HG02588 (cell line): ENCODE measurements around the gene SH3TC1.

ENCODE experiments used
- ATAC-seq: cut with Tn5 transposase; IDR thresholded peaks from one replicate; pipeline ENCODE4 v1.9.1; 2021; ENCODE audit warnings: mild to moderate bottlenecking, moderate library complexity; ENCODE audit not compliant: unreplicated experiment

Gene SH3TC1

DNA sequence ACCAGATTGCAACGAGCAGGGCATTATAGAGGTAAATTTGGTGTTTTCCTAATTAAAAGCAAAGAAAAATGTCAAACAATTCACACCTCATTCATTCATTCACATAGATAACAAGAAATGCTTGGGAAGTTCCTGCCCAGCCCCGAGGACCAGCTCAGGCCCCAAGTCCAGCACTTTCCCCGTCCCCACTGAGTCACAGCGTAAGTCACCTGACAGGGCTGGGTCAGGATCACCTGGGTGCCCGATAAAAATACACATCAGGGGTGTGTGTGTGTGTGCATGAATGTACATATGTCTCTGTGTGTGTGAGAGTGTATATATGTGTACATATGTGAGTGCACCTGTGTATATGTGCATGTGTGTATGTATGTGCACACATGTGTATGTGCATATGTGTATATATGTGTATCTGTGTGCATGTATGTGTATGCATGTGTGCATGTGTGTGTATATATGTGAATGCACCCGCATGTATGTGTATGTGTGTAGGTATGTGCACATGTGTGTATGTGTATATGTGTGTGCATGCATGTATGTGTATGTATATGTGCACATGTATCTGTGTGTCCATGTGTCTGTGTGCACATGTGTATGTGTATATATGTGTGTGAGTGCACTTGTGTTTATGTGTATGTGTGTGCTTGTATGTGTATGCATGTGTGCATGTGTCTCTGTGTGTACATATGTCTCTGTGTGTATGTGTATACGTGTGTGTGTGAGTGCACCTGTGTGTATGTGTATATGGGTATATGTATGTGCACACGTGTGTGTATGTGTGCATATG lies 18.6 kb upstream of the SH3TC1 start:
- ATAC-seq = no peak

DNA sequence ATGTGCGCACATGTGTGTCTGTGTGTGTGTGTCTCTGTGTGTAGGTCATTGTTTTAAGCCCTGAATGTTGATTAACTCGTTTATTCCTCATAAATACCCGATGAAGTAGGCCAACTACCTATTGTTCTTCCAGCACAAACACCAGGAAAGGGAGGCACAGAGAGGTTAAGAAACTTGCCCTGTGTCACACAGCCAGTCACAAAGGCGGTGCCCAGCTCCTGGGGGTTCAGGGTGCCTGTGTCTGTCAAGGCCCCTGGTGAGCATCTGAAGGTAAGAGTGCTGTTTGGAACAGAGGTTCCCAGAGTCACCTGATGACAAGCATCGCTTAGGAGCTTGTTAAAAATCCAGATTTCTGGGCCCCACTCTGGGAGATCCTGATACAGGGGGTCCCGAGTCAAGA lies 18.0 kb upstream of the SH3TC1 start:
- no peak for ATAC-seq

DNA sequence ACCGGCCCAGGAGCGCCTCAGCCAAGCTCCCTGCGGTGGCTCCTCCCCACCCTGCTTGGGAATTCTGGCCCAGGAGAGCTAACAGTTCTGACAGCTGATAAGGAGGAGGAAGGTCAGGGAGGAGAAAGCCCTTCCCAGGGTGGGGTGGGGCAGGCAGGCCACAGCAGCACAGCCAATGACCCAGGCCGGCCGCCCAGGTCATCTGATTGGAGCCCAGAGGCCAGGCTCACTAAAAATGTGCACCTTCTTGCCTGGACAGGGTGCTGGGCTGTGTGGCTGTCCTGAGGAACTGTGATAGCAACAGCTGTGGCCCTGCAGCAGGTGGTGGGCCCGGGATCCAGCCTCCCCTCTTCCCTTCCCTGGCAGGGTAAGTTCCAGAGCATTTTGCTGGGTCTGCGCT lies 17.2 kb upstream of the SH3TC1 start:
- no peak for ATAC-seq

DNA sequence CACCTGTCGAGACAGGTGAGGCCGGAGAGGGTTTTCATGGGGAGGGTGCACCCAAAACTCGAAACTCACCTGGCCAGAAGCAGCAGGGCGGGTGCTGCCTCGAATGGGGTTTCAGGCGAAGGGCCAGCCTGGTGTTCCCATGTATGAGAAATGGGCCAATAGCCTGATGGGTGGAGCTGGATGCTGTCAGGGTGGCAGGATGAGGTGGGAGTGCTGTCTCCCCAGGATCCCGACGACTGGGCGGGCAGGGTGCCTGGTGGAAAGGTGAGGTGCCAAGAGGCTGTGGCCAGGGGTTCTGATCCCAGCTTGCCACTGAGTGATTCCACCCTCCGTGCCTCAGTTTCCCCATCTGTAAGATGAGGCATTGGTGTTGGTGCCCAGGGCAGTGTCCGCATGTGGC lies 16.8 kb upstream of the SH3TC1 start:
- ATAC-seq = no peak

DNA sequence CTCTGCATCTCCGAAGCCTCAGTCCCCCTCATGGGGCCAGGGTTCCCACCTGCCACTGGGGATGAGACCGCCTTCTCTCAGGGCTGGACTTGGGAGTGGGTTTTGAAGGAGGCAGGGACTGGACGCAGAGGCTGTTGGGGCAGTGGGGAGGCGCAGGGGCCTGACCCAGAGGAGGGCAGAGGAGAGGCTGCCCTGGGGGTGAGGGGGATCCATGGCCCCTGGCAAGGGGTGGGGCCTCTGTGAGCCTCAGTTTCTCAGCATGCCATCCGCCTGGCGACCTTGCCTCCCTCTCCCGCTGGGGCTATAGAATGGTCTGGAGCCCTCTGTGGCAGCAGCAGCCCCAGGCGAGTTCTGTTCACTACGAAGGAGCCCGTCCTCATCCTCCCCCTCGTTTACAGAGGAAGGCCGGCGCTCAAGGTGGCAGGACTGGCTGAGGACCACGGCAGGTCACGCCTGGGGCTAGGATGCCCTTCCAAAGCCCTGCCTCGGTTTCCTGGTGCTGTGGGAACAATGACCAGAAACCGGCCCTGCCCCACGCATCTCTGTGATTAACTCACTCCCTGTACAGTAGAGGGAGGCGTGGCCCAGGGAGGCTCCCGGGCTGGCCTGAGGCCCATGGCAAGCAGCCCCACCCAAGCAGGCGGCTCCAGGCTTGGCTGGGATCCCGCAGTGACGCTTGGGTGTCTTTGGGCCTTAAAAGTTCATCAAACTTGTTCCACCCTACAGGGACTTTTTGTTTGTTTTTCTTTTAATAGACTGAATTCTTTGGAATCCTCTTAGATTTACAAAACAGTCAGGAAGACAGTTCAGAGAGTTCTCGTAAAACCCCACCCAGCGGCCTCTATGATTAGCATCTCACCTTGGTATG lies 16.0 kb upstream of the SH3TC1 start:
- ATAC-seq = no peak

DNA sequence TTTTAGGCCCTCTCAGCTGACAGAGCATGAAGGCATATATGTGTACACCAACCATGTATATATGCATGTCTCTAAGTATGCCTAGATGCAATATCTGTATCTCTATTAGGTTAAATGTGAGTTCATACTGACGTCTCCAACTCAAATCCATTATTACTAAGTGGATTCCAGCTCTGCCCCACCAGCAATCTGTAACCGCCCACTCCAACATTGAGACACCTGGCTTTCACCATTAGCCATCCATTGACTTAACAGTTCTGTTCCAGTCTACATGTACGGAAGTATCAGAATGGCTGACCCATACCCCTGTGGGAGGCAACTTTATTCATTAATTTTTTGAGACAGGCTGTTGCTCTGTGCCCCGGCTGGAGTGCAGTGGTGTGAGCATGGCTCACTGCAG lies 15.0 kb upstream of the SH3TC1 start:
- no peak for ATAC-seq

DNA sequence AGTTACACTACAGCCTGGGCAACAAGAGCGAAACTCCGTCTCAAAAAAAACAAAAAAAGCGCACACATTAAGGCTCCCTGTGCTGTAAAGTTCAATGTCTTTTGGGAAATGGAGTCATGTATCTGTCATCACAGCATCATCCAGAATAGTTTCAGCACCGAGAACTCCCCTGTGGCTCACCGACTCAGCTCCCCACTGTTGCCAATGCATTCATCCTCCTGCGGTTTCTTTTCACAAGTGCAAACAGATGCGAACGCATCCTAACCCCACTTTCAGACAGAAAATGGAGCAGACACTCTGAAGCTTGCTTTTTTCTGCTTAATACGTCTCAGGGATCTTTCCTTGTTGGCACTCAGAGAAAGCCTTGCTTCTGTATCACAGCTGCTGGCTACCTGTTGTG lies 13.8 kb upstream of the SH3TC1 start:
- no peak for ATAC-seq

DNA sequence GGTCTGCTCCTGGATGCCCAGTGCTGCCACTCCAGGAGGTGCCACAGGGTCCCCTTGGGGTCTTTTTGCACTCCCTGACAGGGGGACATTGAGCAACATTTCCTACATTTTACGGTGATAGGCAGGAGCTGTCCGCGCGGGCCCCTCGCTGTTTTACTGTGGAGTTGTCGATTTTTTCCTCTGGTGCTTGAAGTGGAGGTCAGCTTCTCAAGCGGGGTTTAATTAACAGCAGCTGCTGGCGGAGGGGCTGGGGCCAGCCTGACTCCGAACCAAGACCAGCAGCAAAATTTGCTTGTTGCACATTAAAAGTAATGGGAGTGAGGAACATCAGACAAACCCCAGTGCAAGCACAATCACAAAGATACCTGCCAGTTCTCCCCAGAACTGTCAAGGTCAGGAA lies 13.2 kb upstream of the SH3TC1 start:
- ATAC-seq = no peak

DNA sequence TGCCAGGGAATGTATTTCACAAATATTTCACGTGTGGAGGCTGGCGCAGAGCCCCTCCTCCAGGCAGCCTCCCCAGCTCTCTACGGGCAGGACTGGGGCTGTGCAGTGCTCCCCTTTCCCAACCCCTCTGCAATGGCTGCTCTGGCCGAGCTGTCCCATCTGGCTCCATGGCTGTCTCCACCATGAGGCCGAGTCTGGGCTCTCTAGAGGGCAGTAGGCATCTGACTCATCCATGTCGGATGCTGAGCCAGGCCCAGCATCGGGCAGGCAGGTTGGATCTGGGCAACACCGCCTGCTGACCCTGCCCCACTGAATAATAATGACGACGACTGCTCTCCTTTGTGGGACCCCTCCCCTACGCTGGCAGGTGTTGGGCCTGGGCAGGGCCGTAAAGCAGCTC lies 11.0 kb upstream of the SH3TC1 start:
- no peak for ATAC-seq

DNA sequence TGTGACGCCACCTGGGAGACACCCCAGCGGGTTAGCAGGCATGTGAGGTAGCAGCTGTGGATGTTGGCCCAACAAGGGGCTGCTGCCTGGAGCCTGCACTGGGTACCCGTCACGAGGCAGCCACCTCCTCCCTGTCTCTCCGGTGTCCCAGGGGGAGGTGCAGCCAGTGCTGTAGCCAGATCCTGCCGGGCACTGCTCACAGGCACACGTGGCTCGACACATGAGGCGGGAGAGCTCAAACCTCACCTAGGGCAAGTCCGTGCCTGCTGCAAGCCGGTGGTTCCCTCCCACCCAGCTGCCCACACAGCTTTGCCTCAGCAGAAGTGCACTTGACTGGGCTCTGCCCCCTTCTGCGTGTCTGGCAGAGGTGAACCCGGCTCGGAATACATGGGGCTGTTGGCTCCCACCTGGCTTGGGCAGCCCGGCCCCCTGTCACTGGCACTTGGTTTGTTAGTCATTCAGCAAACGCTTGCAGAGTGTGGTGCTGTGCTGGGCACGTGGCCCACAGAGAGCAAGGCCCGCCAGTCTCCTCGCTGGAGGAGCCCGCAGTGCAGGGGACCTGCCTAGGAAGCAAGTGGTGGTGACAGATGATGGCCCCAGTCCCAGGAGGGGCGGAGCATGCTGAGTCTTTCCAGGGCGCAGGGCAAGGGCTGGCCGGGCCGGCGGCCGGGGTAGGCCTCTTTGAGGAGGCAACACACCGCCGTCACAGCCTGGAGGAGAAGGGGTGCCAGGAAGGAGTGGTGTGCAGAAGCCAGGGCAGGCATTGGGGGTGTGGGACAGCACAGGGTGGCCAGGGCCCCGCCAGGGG lies 10.1 kb upstream of the SH3TC1 start:
- no peak for ATAC-seq

DNA sequence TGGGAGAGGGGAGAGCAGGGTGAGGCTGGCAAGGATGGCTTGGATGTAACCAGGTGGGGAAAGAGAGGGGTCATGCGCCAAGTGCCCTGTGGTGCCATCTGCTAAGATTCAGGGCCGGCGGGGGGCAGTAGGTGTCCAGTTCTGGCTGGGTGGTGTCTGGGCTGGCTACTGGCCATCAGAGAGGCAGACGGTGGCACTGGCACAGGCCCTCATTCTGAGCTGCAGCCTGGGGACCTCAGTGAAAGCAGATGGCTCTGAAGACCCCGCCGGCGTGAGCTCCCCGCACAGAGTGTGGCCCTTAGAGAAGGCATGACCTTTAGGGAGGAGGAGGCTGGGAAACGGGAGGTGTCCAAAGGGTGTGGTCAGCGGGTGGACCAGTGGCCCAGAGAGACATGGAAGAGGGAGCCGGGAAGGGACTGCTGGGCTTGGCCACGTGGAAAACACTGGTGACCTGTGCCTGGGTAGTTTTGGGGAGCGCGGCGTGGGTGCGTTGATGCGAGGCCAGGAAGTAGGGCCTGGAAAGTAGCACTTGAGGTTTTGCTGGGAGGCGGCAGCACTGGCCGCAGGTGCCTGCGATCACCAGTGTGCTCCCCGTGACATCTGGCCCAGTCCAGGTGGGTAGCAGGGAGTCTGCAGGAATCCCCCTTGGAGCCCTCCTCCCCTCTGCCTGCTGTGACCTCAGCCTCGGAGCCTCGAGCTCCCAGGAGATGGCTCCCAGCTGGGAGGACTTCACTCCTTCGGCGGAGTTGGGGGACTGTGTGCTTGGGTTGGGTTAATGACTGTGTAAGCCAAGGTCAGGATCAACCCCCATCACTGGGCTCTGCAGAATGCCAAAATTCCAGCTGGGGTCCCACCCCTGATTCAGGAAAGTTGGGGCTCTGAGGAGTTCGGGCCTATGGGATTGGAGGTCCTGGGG lies 9.3 kb upstream of the SH3TC1 start:
- no peak for ATAC-seq

DNA sequence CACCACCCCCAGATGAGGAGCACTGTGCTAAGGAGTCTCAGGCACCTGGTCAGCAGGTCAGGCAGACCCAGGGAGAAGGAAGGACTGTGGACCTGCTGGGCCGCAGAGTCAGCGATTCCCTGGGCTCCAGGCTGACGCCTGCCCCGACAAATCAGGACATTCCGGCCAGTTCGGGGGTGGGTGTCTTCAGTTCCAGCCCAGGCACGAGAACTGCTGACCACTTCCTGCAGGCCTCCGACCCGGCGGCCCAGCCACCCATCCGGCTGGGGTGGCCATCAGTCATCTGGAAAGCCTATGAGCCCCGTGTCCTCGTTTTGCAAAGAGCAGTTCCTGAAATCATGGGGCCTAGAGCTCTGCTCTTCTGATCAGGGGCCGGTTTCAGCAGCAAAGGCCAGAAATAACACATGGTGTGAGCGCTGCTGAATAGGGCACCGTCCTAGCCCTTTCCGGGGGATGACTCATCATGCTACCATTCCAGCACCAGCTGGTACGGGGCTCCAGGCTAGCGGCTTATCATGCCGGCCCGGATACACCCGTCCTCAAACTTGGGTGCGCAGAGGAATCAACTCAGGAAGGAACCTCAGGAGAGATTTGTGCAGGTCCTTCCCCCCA lies 7.8 kb upstream of the SH3TC1 start:
- no peak for ATAC-seq

DNA sequence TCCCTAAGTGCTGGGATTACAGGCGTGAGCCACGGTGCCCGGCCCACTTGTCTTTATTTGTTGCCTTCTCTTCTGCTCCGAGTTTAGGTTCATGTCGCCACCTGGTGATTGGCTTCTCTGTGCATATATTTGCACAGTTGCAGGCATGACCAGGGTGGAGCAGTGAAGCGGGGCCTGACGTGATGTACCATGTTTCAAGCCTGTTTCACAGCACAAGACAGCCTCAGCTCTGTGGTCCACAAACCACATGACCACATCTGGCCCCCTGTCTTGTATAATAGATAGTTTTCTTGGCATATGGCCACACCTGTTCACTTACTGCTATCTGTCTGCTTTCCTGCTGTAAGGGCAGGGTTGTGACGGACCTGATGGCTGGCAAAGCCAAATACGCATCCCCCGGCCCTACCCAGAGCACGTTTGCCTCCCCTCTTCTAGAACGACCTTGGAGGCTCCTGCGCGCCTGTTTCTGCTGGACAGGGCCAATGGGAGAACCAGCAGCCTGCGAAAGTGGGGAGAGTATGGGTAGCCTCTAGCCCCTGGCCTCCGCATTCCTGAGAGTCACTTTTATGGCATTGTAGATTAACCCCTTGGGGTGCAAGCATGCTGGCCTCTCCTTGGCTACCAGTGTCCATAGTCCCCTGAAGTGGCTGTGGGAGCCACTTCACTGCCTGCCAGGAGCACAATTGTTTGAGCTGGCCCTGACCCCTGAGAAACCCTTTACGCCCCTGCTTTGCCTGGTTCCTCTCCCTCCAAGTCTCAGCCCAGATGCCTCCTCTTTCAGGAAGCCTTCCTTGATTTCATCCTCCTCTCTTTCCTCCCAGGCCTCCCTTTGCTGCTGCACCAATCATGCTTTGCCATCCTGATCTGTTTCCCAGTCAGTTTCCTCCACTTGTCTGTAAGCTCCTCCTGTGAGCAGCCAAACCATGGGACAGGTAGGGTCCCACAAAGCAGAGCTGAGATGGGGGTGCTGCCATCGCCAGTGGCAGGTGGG lies 6.0 kb upstream of the SH3TC1 start:
- peak; percentile 74 for ATAC-seq

DNA sequence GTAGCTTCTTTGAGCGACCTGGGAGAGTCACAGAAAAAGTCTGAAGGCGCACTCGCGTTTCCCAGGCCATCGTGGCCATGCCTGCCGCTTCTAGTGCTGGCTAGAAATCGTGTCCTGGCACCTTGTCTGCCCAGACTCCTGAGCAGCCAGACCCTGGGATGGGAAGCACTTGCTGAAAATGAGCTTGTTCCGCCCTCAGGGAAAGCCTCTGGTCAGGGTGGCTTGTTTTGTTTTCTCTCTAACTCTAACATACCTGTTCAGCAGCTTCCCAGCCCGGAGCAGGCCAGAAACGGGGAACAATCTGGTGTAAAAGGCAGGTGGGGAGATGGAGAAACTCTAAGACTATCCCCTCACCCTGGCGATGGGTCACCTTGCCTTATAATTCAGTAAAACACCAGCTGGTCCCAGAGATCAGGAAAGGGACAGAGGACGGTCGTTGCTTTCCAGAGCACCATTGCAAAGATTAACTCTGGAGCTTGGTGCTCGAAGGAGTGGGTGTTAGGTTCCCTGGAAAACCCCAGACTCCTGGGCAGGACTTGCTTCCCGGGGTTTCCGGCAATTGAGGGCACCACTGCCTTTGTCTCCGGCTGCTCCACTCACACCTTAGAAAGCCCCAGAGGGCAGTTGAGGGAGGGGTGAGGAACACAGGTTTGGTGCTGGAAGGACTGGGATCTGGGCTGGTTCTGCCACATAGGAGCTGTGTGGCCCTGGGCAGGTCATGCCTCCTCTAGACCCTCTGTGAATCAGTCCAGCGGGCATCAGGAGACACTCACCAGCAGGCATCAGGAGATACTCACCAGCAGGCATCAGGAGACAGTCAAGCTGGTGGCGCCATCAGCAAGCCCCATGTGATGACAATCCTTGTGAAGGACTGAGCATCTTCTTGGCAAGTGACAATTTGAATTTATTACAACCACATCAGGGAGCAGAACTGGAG lies 4.5 kb upstream of the SH3TC1 start:
- no peak for ATAC-seq

DNA sequence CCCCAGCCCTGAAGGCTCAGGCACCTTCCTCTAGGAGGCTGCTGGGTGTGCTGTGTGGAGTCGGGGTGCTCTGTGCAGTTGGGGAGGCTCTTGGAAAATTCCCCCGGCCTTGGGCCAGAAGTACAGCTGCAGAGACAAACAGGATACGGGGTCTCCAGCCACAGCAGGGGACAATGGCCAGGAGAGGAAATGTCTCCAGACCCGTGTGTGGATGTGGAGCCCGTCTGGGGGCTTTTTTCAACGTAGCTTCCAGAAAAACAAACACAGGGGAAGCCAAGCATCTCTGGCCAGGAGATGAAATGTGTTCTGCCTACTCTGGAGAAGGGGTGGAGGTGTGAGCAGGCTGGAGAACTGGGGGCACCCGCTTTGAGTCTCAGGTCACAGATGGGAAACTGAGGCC lies 3.7 kb upstream of the SH3TC1 start:
- ATAC-seq = no peak

DNA sequence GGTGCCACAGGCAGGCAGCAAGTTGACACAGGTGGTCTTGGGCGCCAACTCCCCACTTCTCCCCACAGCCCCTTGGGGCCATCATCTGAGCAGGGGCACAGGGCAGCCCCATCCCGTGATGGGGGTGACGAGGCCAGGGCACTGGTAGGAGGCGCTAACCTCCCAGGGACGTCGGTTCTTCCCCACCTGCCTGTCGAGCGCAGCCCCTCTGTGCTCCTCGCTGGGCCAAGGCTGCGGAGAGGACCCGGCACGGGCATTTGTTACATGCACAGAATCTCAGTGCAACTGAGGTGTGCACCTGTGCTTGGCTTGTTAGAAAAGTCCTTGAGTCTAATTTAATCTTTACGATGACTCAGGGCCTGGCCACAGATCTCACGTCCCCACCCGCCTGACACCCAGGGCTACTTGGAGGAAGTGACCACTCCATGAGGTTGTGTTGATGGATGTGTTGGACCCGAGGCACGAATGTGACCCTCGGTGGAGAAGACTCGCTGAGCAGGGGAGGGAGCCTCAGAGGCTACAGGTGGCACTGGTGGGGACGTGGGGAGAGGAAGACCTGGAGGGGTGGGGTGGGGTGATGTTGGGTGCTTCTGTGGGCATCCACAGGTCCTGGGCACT lies 3.1 kb upstream of the SH3TC1 start:
- no peak for ATAC-seq

DNA sequence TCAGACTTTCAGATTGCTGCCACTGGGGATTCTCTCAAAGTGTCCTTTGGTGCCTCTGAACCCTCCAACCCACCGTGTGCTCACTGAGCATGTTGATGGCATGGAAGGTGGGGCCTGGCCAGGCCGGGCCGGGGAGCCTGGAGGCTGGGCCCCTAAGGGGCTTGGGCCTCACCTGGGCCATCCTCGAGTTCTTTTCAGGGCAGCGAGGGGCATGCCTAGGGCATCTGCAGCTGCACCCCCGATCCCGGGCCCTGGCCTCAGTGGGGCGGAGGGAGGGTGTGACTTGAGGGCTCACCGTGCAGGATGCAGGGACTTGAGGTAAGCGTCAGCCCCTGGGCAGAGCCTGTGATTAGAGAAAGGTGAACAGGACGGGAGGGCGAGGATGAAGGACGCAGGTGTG lies 1.6 kb upstream of the SH3TC1 start:
- ATAC-seq = no peak
